ENCODE results near the gene OR10X1. TPM values are rescaled to one million over a fixed set of nuclear protein-coding genes. Genes with fewer than 3 reads are reported as not detected.

OR10X1 gene, protein sequence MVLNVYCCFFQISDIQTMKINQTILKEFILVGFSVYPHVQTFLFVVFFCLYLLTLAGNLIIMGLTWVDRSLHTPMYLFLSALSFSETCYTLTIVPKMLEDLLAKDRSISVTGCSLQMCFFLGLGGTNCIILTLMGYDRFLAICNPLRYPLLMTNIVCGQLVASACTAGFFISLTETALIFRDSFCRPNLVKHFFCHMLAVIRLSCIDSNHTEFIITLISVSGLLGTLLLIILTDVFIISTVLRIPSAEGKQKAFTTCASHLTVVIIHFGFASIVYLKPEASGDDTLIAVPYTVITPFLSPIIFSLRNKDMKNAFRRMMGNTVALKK
- total RNA-seq (not detected), total RNA-seq (0 reads per million in 2 donors)

DNA sequence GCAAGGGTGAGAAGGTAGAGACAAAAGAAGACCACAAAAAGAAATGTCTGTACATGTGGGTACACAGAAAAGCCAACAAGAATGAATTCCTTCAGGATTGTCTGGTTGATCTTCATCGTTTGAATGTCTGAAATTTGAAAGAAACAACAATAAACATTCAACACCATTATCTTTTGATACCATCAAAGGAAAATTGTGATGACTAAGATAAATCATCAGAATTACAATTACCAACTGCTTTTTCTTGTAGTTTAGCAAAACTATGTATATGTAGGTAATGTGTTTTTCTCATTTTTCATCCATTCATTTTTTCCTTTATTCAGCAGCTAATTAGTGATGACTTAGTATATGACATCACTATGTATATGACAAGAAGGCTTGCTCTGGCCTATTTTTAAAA, at the start of gene OR10X1:
Gene OR10X1, minus strand, starts transcription at position 167 of the 400 bp plus-strand sequence. Its CDS starts 0 bp downstream, at position 167.
- H3K4me1 Mint-ChIP-seq: no peaks in the 10 kb centered on the region
- no peaks in the 10 kb centered on the region for H3K9me3 ChIP-seq (ENCODE audit: control insufficient read depth, low read length, poor library complexity, severe bottlenecking)
- H3K27me3 Mint-ChIP-seq: peaks cover 67% of the 10 kb centered on the region
- H3K4me3 Mint-ChIP-seq: no peak within 1 kb of the TSS
- ATAC-seq: no peak
- DNase-seq: no peak
- H3K36me3 Mint-ChIP-seq (ENCODE audit: low read depth): peaks cover under 1% of the 10 kb centered on the region
- H3K27ac Mint-ChIP-seq: no peak within 1 kb of the TSS

DNA sequence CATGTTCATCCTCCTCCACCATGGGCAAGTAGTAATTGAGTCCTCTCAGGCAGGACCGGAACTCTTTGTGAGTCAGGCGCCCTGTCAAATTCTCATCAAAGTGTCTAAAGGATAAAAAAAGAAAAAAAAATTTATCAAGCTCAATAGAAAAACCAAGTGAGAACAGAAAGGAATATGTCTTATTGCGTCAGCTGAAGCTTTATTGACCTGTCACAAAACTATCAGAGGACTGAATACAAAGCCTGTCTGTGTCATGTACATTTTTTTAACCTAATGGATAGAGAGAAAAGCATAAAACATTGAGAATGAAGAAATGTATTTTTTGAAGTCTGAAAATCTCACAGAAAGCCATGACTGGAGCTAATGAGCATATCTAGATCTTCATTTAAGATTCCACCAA, 34.1 kb upstream of the OR10X1 start:
- Mint-ChIP-seq H3K27me3 (peaks cover 30% of the 10 kb centered on the region), H3K27ac (no peak overlapping the region), H3K4me1 (no peaks in the 10 kb centered on the region), H3K4me3 (no peak overlapping the region), H3K36me3 (ENCODE audit: low read depth) (no peaks in the 10 kb centered on the region)
- DNase-seq (no peak), ATAC-seq (no peak)
- no peaks in the 10 kb centered on the region for H3K9me3 ChIP-seq (ENCODE audit: control insufficient read depth, low read length, poor library complexity, severe bottlenecking)

DNA sequence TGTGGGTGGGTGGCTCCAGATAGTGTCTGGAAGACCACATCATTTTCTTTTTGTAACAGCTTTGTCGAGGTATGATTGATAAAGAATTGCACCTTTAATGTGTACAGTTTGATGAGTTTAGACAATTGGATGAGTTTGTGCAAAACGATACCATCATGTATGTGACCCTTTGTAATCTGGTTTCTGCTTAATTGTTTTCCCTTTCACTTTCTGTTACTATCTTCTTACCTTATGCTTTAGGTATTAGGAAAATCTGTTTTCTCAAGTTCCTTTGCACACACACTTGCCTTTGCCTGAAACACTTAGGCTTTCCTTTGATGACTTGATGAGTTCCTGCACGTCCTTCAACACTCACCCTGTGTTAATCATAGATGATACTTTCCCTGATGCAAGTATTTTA, 32.2 kb upstream of the OR10X1 start:
- Mint-ChIP-seq H3K4me3 (no peak overlapping the region), H3K27me3 (peaks cover 17% of the 10 kb centered on the region), H3K4me1 (no peaks in the 10 kb centered on the region), H3K27ac (no peak overlapping the region), H3K36me3 (ENCODE audit: low read depth) (no peaks in the 10 kb centered on the region)
- no peak for ATAC-seq
- no peak for DNase-seq
- no peaks in the 10 kb centered on the region for H3K9me3 ChIP-seq (ENCODE audit: control insufficient read depth, low read length, poor library complexity, severe bottlenecking)

DNA sequence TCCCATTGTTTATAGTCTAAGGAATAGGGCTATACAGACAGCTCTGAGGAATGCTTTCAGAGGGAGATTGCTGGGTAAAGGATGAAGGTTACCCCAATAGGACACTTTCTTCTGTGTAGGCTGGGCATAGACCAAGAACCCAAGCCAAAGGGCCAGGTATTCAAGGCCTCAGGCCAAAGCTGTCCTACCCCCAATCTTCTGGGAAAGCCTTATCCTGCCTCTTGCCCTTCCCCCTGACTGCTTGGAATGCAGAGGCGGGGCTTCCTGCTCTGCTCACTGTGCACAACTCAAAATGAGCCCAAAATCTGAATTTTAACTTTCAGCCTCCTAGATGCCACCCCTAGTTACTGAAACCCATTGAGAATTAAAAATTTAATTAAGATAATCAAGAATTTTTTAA, 27.6 kb upstream of the OR10X1 start:
- no peaks in the 10 kb centered on the region for H3K9me3 ChIP-seq (ENCODE audit: control insufficient read depth, low read length, poor library complexity, severe bottlenecking)
- H3K27ac Mint-ChIP-seq: no peak overlapping the region
- H3K4me3 Mint-ChIP-seq: no peak overlapping the region
- no peaks in the 10 kb centered on the region for H3K36me3 Mint-ChIP-seq (ENCODE audit: low read depth)
- peaks cover 5% of the 10 kb centered on the region for H3K27me3 Mint-ChIP-seq
- ATAC-seq: no peak
- H3K4me1 Mint-ChIP-seq: no peaks in the 10 kb centered on the region
- DNase-seq: no peak

DNA sequence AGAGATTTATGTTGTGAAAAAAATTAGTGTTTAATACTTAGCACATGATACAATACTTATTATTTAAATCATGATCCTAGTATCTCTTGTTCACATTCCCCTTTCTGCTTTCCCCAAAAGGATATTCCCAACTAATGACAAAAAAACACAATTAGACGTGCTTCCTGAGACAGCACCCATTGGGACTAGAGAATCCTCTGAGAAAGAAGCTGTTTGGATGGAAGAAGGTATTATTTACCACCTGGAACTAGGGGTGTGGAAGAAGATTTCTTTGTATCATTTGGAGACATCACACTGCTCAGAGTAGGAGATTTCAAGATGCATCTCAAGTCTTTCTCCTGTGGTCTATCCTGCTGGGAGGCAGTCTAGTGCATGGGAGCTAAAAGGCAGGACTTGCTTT, 25.3 kb upstream of the OR10X1 start, which contains the start of gene OR10Z1:
Gene OR10Z1, plus strand, starts transcription at position 301 of the 400 bp plus-strand sequence. CDS start 1,171 bp downstream, outside the sequence.
- H3K9me3 ChIP-seq (ENCODE audit: control insufficient read depth, low read length, poor library complexity, severe bottlenecking): no peaks in the 10 kb centered on the region
- DNase-seq (no peak), ATAC-seq (no peak)
- Mint-ChIP-seq H3K27ac (no peak within 1 kb of the TSS), H3K4me3 (no peak within 1 kb of the TSS), H3K27me3 (peaks cover 5% of the 10 kb centered on the region), H3K4me1 (no peaks in the 10 kb centered on the region), H3K36me3 (ENCODE audit: low read depth) (no peaks in the 10 kb centered on the region)

DNA sequence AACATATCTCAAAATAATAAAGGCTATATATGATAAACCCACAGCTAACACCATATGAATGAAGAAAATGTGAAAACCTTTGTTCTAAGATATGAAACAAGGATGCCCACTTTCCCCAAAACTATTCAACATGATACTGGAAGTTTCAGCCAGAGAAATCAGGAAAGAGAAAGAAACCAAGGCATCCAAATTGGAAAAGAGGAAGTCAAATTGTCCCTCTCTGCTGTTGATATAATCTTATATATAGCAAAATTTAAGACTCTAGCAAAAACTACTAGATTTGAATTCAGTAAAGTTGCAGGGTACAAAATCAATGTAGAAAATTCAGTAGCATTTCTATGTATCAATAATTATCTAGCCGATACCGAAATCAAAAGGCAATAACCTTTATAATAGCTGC, 21.0 kb upstream of the OR10X1 start:
- Mint-ChIP-seq H3K4me1 (no peaks in the 10 kb centered on the region), H3K27ac (no peak overlapping the region), H3K4me3 (no peak overlapping the region), H3K36me3 (ENCODE audit: low read depth) (no peaks in the 10 kb centered on the region), H3K27me3 (no peaks in the 10 kb centered on the region)
- DNase-seq (no peak), ATAC-seq (no peak)
- H3K9me3 ChIP-seq (ENCODE audit: control insufficient read depth, low read length, poor library complexity, severe bottlenecking): peaks cover 2% of the 10 kb centered on the region

DNA sequence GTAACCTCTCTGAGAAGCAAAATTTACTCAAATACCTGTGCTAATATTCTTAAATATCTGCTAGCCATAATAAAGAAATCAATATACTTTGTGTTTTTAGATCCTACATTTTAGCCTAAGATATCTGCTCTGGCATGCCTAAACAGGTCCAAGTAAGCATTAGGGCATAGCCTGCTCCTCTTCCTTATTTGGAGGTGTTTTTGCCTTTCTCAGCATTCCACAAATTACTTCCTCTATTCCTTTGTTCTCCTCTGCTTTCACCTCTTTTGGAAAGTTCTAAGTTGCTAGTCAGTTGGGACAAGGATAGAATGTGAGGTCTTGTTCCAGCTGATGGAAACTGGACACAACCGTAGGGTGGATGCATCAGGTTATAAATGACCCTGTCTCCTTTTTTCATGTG, 7.2 kb upstream of the OR10X1 start:
- Mint-ChIP-seq H3K36me3 (ENCODE audit: low read depth) (no peaks in the 10 kb centered on the region), H3K4me3 (no peak overlapping the region), H3K27ac (no peak overlapping the region), H3K4me1 (no peaks in the 10 kb centered on the region), H3K27me3 (peaks cover 27% of the 10 kb centered on the region)
- no peak for ATAC-seq
- no peak for DNase-seq
- H3K9me3 ChIP-seq (ENCODE audit: control insufficient read depth, low read length, poor library complexity, severe bottlenecking): no peaks in the 10 kb centered on the region

- no peaks in the 10 kb centered on the region for H3K9me3 ChIP-seq (ENCODE audit: control insufficient read depth, low read length, poor library complexity, severe bottlenecking)
- no peak for ATAC-seq
- no peaks in the 10 kb centered on the region for H3K4me1 Mint-ChIP-seq
- peaks cover 50% of the 10 kb centered on the region for H3K27me3 Mint-ChIP-seq
- DNase-seq: no peak
- H3K4me3 Mint-ChIP-seq: no peak overlapping the region
- no peaks in the 10 kb centered on the region for H3K36me3 Mint-ChIP-seq (ENCODE audit: low read depth)
- no peak overlapping the region for H3K27ac Mint-ChIP-seq
These were observed 4.3 kb upstream of the OR10X1 start for GRCh38 chr1:158583962-158584361.

DNA sequence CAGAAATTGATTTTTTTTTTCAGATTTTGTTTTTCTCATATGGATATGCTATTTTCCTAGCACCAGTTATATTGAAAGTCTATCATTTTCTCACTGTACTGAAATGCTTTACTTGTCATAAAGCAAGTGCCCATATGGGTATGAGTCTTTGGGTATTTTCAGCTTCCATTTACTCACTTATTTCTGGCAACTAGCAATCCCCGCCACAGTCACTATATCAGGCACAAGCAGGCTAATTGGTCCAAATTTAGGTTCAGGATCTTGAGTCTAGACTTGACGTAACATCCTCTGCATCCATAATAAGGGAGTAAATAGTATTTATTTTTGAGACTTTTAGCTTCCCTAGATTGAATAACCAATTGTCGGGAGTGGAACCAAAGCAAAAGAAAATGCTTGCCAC, 2.1 kb downstream of the OR10X1 start:
- ATAC-seq: no peak
- Mint-ChIP-seq H3K27ac (no peak overlapping the region), H3K27me3 (peaks cover 59% of the 10 kb centered on the region), H3K4me1 (no peaks in the 10 kb centered on the region), H3K36me3 (ENCODE audit: low read depth) (peaks cover 4% of the 10 kb centered on the region), H3K4me3 (no peak overlapping the region)
- DNase-seq: no peak
- no peaks in the 10 kb centered on the region for H3K9me3 ChIP-seq (ENCODE audit: control insufficient read depth, low read length, poor library complexity, severe bottlenecking)

DNA sequence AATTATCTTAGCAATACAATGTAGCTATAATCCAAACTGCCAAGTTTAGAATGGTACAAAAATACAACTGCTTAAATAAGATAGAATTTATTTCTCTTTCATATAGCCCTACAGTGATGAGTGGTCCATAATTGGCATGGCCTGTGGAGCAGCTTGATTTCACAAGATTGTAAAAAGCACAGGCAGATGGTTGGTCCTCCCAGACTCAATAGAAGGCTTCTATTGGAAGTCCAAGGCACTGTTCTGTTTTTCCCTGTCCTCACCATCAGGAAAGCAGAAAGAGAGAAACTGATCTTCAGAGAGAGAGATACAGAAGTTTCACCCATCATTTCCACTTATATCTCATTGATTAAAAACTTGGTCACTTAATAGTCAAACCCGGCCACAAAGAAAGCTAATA, 7.5 kb downstream of the OR10X1 start:
- no peak for ATAC-seq
- no peak overlapping the region for H3K27ac Mint-ChIP-seq
- peaks cover 35% of the 10 kb centered on the region for H3K27me3 Mint-ChIP-seq
- DNase-seq: no peak
- no peaks in the 10 kb centered on the region for H3K9me3 ChIP-seq (ENCODE audit: control insufficient read depth, low read length, poor library complexity, severe bottlenecking)
- no peaks in the 10 kb centered on the region for H3K4me1 Mint-ChIP-seq
- peaks cover 4% of the 10 kb centered on the region for H3K36me3 Mint-ChIP-seq (ENCODE audit: low read depth)
- H3K4me3 Mint-ChIP-seq: no peak overlapping the region

- ATAC-seq (no peak), DNase-seq (no peak)
- no peak within 1 kb of the TSS for H3K4me3 Mint-ChIP-seq
- H3K27me3 Mint-ChIP-seq: peaks cover 37% of the 10 kb centered on the region
- no peaks in the 10 kb centered on the region for H3K9me3 ChIP-seq (ENCODE audit: control insufficient read depth, low read length, poor library complexity, severe bottlenecking)
- H3K36me3 Mint-ChIP-seq (ENCODE audit: low read depth): peaks cover 4% of the 10 kb centered on the region
- H3K27ac Mint-ChIP-seq: no peak within 1 kb of the TSS
- no peaks in the 10 kb centered on the region for H3K4me1 Mint-ChIP-seq
These were observed 9.2 kb downstream of the OR10X1 start, which contains the start of gene OR6P1 for GRCh38 chr1:158570480-158570879. Gene OR6P1 (minus strand): TSS chr1:158570580. CDS start chr1:158563604, 6,976 bp downstream.

DNA sequence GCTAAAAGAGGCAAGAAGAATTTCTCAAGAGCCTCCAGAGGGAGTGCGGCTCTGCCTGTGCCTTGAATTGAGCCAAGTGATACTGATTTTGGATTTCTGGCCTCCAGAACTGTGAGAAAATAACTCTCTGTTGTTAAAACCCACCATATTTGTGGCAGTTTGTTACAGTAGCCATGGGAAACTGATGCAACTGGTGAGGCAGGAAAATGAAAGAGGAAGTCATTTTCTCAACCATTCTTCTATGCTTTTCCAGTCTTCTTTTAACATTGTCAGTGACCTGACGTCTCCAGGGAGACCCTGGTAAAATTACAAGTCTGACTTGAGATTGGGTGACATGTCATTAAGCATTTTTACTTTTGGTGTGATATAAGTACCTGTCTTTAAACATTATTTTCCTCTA, 15.1 kb downstream of the OR10X1 start:
- ATAC-seq (no peak), DNase-seq (no peak)
- no peak overlapping the region for H3K27ac Mint-ChIP-seq
- no peaks in the 10 kb centered on the region for H3K9me3 ChIP-seq (ENCODE audit: control insufficient read depth, low read length, poor library complexity, severe bottlenecking)
- H3K36me3 Mint-ChIP-seq (ENCODE audit: low read depth): no peaks in the 10 kb centered on the region
- peaks cover 37% of the 10 kb centered on the region for H3K27me3 Mint-ChIP-seq
- no peak overlapping the region for H3K4me3 Mint-ChIP-seq
- no peaks in the 10 kb centered on the region for H3K4me1 Mint-ChIP-seq

- H3K36me3 Mint-ChIP-seq (ENCODE audit: low read depth): no peaks in the 10 kb centered on the region
- H3K4me1 Mint-ChIP-seq: no peaks in the 10 kb centered on the region
- no peak for DNase-seq
- no peaks in the 10 kb centered on the region for H3K9me3 ChIP-seq (ENCODE audit: control insufficient read depth, low read length, poor library complexity, severe bottlenecking)
- peaks cover 32% of the 10 kb centered on the region for H3K27me3 Mint-ChIP-seq
- no peak for ATAC-seq
- no peak overlapping the region for H3K27ac Mint-ChIP-seq
- H3K4me3 Mint-ChIP-seq: no peak overlapping the region
These were observed 15.8 kb downstream of the OR10X1 start for GRCh38 chr1:158563853-158564252.

GRCh38 chr1:158559696-158560095, 20.0 kb downstream of the OR10X1 start:
- ATAC-seq: no peak
- DNase-seq: no peak
- peaks cover 28% of the 10 kb centered on the region for H3K27me3 Mint-ChIP-seq
- no peak overlapping the region for H3K27ac Mint-ChIP-seq
- H3K4me1 Mint-ChIP-seq: no peaks in the 10 kb centered on the region
- no peaks in the 10 kb centered on the region for H3K9me3 ChIP-seq (ENCODE audit: control insufficient read depth, low read length, poor library complexity, severe bottlenecking)
- no peaks in the 10 kb centered on the region for H3K36me3 Mint-ChIP-seq (ENCODE audit: low read depth)
- H3K4me3 Mint-ChIP-seq: no peak overlapping the region
